NCI-H524 treated with DMSO at 0.1 percent for 48 hours (cell line): Measurements from ENCODE around the gene GOLGA3.
"Not testable (repeated sequence)": the region's sequence is repeated elsewhere in the genome, so short reads cannot be mapped to it uniquely, and the experiment has no call there.

Experiments
- DNase-seq: peaks from one replicate; lab custom pipeline; 2025; lab: John Stamatoyannopoulos, UW

GOLGA3 gene

GRCh38 chr12:132828706-132829534 lies at the start of gene GOLGA3:
Gene GOLGA3 (minus strand): TSS chr12:132828869. CDS start chr12:132822128, 6,741 bp downstream.
- peak; percentile 9 for DNase-seq

GRCh38 chr12:132874620-132875019 lies 46.0 kb upstream of the GOLGA3 start:
- not testable (repeated sequence) for DNase-seq

GRCh38 chr12:132874175-132874574 lies 45.5 kb upstream of the GOLGA3 start:
- DNase-seq = no peak

GRCh38 chr12:132873724-132874123 lies 45.1 kb upstream of the GOLGA3 start:
- DNase-seq = no peak

GRCh38 chr12:132872975-132873421 lies 44.3 kb upstream of the GOLGA3 start:
- no peak for DNase-seq

GRCh38 chr12:132872073-132872855 lies 43.6 kb upstream of the GOLGA3 start:
- DNase-seq = no peak

- no peak for DNase-seq
Measured at GRCh38 chr12:132869551-132869950, 40.9 kb upstream of the GOLGA3 start.

- no peak for DNase-seq
Measured at GRCh38 chr12:132866251-132866828, 37.7 kb upstream of the GOLGA3 start.

GRCh38 chr12:132861558-132861957 lies 32.9 kb upstream of the GOLGA3 start:
- no peak for DNase-seq

GRCh38 chr12:132858718-132859266 lies 30.1 kb upstream of the GOLGA3 start:
- no peak for DNase-seq

GRCh38 chr12:132857019-132857418 lies 28.4 kb upstream of the GOLGA3 start:
- DNase-seq = not testable (repeated sequence)

GRCh38 chr12:132856581-132856980 lies 27.9 kb upstream of the GOLGA3 start:
- DNase-seq = no peak

- DNase-seq = not testable (repeated sequence)
Measured at GRCh38 chr12:132855211-132855610, 26.5 kb upstream of the GOLGA3 start.

GRCh38 chr12:132853285-132854092 lies 24.8 kb upstream of the GOLGA3 start:
- DNase-seq = no peak

GRCh38 chr12:132852496-132852895 lies 23.8 kb upstream of the GOLGA3 start:
- DNase-seq = no peak

GRCh38 chr12:132851465-132851864 lies 22.8 kb upstream of the GOLGA3 start:
- no peak for DNase-seq

- no peak for DNase-seq
Measured at GRCh38 chr12:132850291-132850690, 21.6 kb upstream of the GOLGA3 start.

- no peak for DNase-seq
Measured at GRCh38 chr12:132848521-132848920, 19.9 kb upstream of the GOLGA3 start.

GRCh38 chr12:132847363-132848356 lies 19.0 kb upstream of the GOLGA3 start:
- DNase-seq = no peak

- not testable (repeated sequence) for DNase-seq
Measured at GRCh38 chr12:132844681-132845080, 16.0 kb upstream of the GOLGA3 start.
